ENCODE results near the gene FNDC4.

GRCh38 chr2:27461118-27461517 lies 33.9 kb downstream of the FNDC4 start:
- TF ChIP-seq CTCF (IDR thresholded peaks at IDR 0.05; ENCODE audit: low read depth, low read length, missing input control) (no peak), MAX (IDR thresholded peaks at IDR 0.05) (no peak), SP1 (IDR thresholded peaks at IDR 0.05) (no peak), TAF1 (conservative IDR thresholded peaks at IDR 0.05) (no peak)
